GM12865 (cell line): ENCODE measurements around the gene CDA.

Experiments used
- DNase-seq: peaks from one replicate; pipeline ENCODE4 v3.0.0; 2010; ENCODE audit warnings: low read depth
- H3K4me3 ChIP-seq: 2 replicates; pipeline ENCODE4 v1.5.1; 2011; ENCODE audit warnings: mild to moderate bottlenecking, low read depth, low read length, control low read depth
- TF ChIP-seq, protein P1 (sequence below): IDR thresholded peaks from 2 replicates; pipeline ENCODE4 v1.5.1; 2011; ENCODE audit warnings: low read length, control low read depth, low read depth, inconsistent platforms; ENCODE audit not compliant: insufficient read depth; ENCODE audit errors: missing control alignments

The CDA gene

DNA sequence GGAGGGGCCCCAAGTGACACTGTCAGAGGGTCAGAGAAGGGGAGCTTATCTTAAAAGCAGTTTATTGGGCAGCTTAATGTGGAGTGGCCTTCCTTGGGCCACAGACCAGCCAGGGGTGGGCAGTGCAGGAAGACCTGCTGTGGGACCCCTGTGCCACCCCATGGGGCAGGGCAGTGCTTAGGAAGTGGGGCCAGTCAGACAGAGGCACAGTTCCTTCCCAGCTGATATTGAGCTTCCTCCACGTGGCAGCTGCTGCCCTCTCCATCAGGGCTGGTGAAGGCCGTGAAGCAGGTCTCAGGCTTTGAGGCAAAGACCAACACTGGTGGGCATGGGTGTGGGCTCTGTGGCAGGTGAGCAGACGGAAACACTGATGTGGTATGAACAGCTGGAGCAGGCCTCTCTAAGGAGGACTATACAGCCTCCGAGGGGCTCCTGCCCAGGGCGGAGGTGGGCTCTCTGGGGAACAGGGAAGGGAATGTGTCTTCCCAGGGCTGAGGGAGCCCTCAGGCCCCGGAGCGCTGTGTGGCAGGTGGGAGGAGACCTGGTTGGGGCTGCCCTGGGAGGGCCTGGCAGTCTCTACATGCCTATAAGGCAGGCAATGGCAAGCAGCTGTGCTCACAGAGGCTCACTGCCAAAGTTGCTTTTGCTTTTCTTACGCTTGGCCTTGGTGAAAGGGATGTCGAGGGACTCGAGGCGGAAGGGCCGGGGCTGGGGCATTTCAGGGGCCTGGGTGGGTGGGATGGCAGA lies 75.2 kb downstream of the CDA start:
- TF ChIP-seq, protein P1, sequence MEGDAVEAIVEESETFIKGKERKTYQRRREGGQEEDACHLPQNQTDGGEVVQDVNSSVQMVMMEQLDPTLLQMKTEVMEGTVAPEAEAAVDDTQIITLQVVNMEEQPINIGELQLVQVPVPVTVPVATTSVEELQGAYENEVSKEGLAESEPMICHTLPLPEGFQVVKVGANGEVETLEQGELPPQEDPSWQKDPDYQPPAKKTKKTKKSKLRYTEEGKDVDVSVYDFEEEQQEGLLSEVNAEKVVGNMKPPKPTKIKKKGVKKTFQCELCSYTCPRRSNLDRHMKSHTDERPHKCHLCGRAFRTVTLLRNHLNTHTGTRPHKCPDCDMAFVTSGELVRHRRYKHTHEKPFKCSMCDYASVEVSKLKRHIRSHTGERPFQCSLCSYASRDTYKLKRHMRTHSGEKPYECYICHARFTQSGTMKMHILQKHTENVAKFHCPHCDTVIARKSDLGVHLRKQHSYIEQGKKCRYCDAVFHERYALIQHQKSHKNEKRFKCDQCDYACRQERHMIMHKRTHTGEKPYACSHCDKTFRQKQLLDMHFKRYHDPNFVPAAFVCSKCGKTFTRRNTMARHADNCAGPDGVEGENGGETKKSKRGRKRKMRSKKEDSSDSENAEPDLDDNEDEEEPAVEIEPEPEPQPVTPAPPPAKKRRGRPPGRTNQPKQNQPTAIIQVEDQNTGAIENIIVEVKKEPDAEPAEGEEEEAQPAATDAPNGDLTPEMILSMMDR = no peak
- DNase-seq = no peak
- H3K4me3 ChIP-seq = no peak overlapping the region

DNA sequence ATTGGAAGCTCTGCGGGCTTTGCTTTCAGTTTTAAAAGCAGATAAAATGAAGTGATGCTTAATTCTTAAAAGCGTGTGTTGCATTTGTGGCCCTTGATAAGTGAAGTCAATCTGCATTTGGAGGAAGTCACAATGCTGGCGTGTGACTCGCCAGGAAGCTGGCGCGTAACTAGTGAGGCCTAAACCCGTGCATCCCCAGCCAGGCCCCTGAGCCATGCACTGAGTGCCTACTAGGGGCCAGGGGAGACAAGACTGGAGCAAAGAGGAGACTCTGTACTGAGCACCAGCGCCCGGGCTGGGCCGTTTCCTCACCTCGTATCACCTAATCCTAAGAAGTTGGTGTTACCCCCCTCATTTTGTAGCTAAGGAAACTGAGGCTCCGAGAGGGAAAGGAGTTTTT lies 76.8 kb downstream of the CDA start:
- TF ChIP-seq, protein P1 = no peak
- H3K4me3 ChIP-seq = no peak overlapping the region
- DNase-seq = no peak

DNA sequence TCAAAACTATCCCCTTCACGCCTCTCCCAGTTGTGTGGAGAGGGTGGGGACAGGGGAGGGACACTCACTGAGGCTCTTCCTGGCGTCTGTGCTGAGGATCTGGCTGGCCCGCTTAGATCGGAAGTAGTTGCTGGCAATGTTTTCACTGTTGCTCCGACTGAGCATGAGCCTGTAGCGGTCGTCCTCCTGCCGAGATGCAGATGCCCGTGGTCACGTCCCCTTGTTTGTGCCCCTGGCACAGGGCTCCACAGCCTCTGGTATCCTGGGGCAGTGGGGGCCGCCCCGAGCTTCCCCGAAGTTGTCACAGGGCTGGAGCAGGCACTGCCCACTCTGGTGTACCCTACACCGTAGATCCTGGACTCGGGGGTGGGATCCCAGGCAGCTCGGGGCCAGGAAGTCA lies 77.2 kb downstream of the CDA start:
- no peak overlapping the region for H3K4me3 ChIP-seq
- no peak for DNase-seq
- TF ChIP-seq, protein P1 = no peak

DNA sequence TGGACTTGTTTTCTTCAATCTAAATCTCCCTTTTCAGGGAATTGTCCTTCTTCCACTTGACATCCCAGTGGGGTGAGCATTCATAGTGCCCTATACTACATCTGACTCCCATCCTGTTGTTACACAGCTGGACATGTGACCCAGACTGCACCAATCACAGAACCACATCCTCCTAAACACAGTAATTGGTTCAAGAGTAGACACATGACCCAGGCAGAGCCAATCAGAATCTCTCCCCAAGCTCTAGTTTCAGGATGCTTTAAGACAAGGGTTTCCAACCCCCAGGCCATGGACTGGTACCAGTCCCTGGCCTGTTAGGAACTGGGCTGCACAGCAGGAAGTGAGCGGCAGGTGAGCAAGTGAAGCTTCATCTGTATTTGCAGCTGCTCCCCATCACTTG lies 77.9 kb downstream of the CDA start:
- TF ChIP-seq, protein P1 = no peak
- H3K4me3 ChIP-seq = no peak overlapping the region
- peak; percentile 51 for DNase-seq
